ENCODE data around the gene CARNS1. TPM values are rescaled to one million over a fixed set of nuclear protein-coding genes. Genes with fewer than 3 reads are reported as not detected.

CARNS1 gene
- total RNA-seq, 1 donor from 2014 or later, result 0.68 TPM

DNA sequence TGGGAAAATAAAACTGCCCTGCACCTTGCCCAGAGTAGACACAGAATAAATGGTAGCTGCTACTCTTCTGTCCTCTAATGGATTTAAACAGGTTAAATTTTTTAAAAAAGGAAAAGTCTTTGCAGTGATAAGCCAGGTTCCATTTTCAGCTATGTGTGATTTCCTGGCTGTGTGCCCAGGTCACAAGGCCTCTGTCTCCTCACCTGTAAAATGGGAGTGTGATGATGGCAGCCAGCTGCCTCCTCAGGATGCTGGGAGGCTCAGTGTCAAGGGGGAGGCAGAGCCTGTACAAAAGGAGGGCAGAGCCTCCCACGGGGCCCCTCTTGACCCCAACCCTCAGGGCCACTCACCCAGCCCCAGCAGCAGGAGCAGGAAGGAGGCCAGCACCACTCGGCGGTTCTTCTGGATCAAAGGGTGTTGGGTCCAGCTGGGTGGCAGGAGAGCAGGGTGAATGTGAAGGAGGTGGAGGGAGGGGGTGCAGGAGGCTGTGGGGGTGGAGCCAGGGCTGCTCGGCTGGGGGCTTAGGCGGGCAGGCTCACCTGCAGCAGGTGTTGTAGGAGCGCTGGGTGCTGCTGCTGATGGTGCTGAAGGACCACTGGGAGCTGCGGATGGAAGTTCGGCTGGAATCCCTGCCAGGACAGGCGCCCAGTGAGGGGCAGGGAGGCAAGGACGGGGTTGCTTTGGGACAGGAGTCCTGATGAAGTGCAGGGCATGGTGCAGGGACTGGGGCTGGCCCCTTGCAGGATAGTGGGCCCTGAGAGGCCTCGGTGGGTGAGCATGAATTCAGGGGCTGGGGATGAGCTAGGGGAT, 51.7 kb downstream of the CARNS1 start:
- no peaks in the 10 kb centered on the region for H3K27me3 Mint-ChIP-seq (ENCODE audit: low read depth)
- intact Hi-C loops (cut with micrococcal nuclease), result no loop called here
- H3K27ac Mint-ChIP-seq, result peak overlapping the region; percentile 68
- no peaks in the 10 kb centered on the region for H3K9me3 Mint-ChIP-seq
- peaks cover 12% of the 10 kb centered on the region for H3K36me3 Mint-ChIP-seq (ENCODE audit: low read depth)
- peak overlapping the region; percentile 92 for H3K4me3 Mint-ChIP-seq (ENCODE audit: low read depth)
- H3K4me1 Mint-ChIP-seq (ENCODE audit: low read depth), result peaks cover 25% of the 10 kb centered on the region
- no peak for DNase-seq (ENCODE audit: low spot score)

DNA sequence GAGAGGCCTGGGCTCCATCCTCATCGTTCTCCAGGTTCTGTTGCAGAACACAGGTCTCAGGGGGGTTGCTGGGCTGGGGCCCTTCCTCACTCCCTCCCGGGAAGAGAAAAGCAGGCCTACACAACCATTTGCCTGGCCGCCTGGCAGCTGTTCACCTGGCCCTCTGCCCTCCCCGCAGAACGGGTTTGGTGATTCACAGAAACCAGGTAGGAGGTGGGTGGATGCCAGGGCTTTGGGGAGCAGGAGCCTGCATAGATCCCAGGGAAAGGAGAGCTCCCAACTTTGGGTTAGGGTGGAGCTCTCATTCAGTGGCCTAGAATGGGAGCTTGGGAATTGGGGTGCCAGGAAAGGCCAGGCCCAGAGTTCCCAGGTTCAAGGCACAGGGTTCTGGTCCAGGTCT, 52.6 kb downstream of the CARNS1 start:
- H3K9me3 Mint-ChIP-seq, result no peaks in the 10 kb centered on the region
- H3K4me3 Mint-ChIP-seq (ENCODE audit: low read depth), result peak overlapping the region; percentile 92
- peaks cover 12% of the 10 kb centered on the region for H3K36me3 Mint-ChIP-seq (ENCODE audit: low read depth)
- no peak for DNase-seq (ENCODE audit: low spot score)
- peaks cover 25% of the 10 kb centered on the region for H3K4me1 Mint-ChIP-seq (ENCODE audit: low read depth)
- peak overlapping the region; percentile 68 for H3K27ac Mint-ChIP-seq
- intact Hi-C loops (cut with micrococcal nuclease), result loop anchor here (2.0 kb wide), 2 partner anchors 29 to 65 kb away; no protein-coding TSS in a partner anchor
- H3K27me3 Mint-ChIP-seq (ENCODE audit: low read depth), result no peaks in the 10 kb centered on the region

DNA sequence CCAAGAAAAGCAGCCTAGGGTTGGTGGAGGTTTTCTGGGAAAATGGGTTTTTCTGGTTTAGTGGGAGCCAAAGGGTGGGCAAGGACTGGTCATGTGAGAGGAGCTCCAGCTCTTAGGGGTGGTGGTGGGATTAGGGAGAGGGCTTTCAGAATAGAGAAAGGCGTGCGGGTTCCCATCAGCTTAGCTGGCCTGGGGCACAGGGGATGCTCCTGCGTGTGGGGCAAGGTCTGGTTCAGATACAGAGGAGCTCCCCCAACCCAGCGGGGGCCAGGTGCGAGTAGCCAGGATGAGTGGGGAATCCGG, 52.9 kb downstream of the CARNS1 start:
- Mint-ChIP-seq H3K4me1 (ENCODE audit: low read depth) (peaks cover 25% of the 10 kb centered on the region), H3K9me3 (no peaks in the 10 kb centered on the region), H3K27me3 (ENCODE audit: low read depth) (no peaks in the 10 kb centered on the region), H3K27ac (peak overlapping the region; percentile 68), H3K4me3 (ENCODE audit: low read depth) (peak overlapping the region; percentile 92), H3K36me3 (ENCODE audit: low read depth) (peaks cover 12% of the 10 kb centered on the region)
- no peak for DNase-seq (ENCODE audit: low spot score)
- intact Hi-C loops (cut with micrococcal nuclease), result loop anchor here (2.0 kb wide), 2 partner anchors 30 to 66 kb away; no protein-coding TSS in a partner anchor

DNA sequence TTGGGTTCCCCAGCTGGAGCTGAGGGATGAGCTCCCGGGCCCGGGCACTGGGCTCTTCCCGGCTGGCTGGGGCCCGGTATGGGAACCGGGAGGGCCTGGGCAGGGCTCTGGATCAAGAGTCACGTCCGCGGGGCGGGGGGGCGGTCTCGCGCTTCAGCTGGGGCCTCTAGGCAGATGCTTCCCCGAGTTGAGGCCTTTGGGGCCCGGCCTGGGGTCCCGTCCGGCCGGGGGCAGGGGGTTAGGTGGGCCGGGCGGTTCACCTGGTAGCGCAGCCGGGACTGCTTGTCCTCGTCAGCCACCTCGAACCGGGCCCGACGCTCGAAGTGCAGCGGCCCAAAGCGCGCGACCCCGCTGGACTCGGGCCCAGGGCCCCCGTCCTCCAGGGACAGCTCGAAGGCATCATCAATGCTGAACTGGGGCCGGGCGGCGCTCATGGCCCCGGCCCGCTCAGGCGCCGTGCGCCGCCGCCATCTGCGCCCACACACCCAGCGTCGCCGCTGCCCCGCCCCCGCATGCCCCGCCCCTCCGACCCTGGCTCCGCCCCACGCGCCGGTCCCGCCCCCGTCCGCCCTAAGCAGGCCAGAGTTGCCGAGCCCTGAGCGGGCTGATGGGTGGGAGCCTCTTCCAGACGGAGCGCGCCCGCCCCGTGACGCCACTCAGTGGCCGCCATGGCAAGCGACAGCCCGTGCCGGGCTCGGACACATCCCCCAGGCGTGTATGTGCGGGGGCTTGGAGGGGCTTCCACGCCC, 53.5 kb downstream of the CARNS1 start, which contains the start of gene TMEM134:
TSS of gene TMEM134 (minus strand) at position 493 of the 749 bp plus-strand sequence. CDS start at position 434, 59 bp downstream.
- H3K4me1 Mint-ChIP-seq (ENCODE audit: low read depth), result peaks cover 25% of the 10 kb centered on the region
- H3K4me3 Mint-ChIP-seq (ENCODE audit: low read depth), result peak within 1 kb of the TSS; percentile 92
- peaks cover 12% of the 10 kb centered on the region for H3K36me3 Mint-ChIP-seq (ENCODE audit: low read depth)
- DNase-seq (ENCODE audit: low spot score), result peak; percentile 86
- peak within 1 kb of the TSS; percentile 68 for H3K27ac Mint-ChIP-seq
- intact Hi-C loops (cut with micrococcal nuclease), result loop anchor here (1.0 to 2.0 kb wide), 5 partner anchors 14 to 66 kb away; partner anchors contain the start of genes AIP and RPS6KB2
- no peaks in the 10 kb centered on the region for H3K27me3 Mint-ChIP-seq (ENCODE audit: low read depth)
- no peaks in the 10 kb centered on the region for H3K9me3 Mint-ChIP-seq

DNA sequence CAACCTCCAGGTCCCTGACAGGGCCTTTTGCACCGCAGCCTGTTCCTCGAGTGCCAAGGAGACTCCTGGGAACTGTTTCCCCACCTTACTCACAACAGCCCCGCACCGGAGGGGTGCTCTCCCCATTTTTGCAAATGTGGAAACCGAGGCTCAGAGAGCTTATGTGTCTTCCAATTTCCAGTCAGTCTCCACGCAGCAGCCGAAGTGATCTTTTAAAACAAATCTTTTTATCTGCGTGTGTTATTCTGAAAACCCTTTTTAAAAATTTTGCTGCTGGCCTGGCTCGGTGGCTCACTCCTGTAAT, 54.0 kb downstream of the CARNS1 start:
- peak overlapping the region; percentile 70 for H3K4me3 Mint-ChIP-seq (ENCODE audit: low read depth)
- no peak for DNase-seq (ENCODE audit: low spot score)
- no peaks in the 10 kb centered on the region for H3K27me3 Mint-ChIP-seq (ENCODE audit: low read depth)
- peaks cover 12% of the 10 kb centered on the region for H3K36me3 Mint-ChIP-seq (ENCODE audit: low read depth)
- H3K4me1 Mint-ChIP-seq (ENCODE audit: low read depth), result peaks cover 23% of the 10 kb centered on the region
- intact Hi-C loops (cut with micrococcal nuclease), result loop anchor here (1.0 to 2.0 kb wide), 5 partner anchors 14 to 67 kb away; partner anchors contain the start of genes AIP and RPS6KB2
- H3K9me3 Mint-ChIP-seq, result no peaks in the 10 kb centered on the region
- H3K27ac Mint-ChIP-seq, result peak overlapping the region; percentile 58

DNA sequence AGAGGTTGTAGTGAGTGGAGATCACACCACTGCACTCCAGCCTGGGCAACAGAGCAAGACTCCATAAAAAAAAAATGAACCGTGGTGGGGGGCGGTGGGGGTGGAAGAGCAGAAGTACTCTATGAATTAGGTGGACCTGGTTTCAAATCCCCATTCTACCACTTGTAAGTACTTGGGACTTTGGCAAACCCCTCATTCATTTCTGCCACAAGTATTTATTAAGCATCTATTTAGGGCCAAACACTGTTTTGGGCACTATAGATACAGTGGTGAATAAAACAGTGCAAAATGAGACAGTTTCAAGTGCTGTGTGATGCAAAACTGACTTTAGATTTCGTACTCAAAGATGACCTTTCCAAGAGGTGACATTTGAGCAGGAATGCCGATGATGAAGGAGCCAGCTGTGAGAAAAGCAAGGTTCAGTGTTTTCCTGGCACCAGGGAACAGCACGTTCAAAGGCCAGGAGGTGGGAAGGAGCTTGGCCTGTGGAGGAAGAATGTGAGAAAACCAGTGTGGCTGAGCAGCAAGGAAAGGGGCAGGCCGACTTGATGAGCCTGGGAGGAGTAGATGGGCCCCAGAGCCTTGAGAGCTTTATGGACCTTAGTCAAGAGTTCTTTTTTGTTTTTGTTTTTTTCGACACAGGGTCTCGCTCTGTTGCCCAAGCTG, 55.0 kb downstream of the CARNS1 start:
- Mint-ChIP-seq H3K9me3 (no peaks in the 10 kb centered on the region), H3K4me3 (ENCODE audit: low read depth) (no peak overlapping the region), H3K27ac (no peak overlapping the region), H3K36me3 (ENCODE audit: low read depth) (peaks cover 8% of the 10 kb centered on the region), H3K4me1 (ENCODE audit: low read depth) (peaks cover 18% of the 10 kb centered on the region), H3K27me3 (ENCODE audit: low read depth) (no peaks in the 10 kb centered on the region)
- no peak for DNase-seq (ENCODE audit: low spot score)
- intact Hi-C loops (cut with micrococcal nuclease), result no loop called here

DNA sequence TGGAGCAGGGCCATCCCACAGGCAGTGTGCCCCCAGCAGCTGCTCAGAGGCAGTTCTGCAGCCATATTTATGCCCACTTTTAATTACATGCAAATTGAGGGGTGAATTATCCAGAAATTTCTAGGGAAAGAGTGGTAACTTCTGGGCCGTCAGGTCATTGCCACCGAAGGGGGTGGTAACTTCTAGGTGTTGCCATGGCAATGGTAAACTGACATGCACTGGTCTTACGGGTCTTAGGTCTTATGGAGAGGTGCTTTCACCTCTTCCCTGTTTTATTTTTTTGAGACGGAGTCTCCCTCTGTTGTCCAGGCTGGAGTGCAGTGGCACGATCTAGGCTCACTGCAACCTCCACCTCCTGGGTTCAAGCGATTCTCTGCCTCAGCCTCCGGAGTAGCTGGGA, 57.4 kb downstream of the CARNS1 start:
- Mint-ChIP-seq H3K9me3 (no peaks in the 10 kb centered on the region), H3K4me1 (ENCODE audit: low read depth) (peaks cover 6% of the 10 kb centered on the region)

More for the DNA sequence above, 57.4 kb downstream of the CARNS1 start:
- intact Hi-C loops (cut with micrococcal nuclease), result no loop called here
- no peak overlapping the region for H3K27ac Mint-ChIP-seq
- DNase-seq (ENCODE audit: low spot score), result no peak
- no peaks in the 10 kb centered on the region for H3K36me3 Mint-ChIP-seq (ENCODE audit: low read depth)
- no peak overlapping the region for H3K4me3 Mint-ChIP-seq (ENCODE audit: low read depth)
- peaks cover 2% of the 10 kb centered on the region for H3K27me3 Mint-ChIP-seq (ENCODE audit: low read depth)

Other genes starting within 250 kb of the CARNS1 start
- 282 and 287 TPM in 2 replicates for gene GRK2, start 149.2 kb upstream of the CARNS1 start, total RNA-seq
- gene ANKRD13D, start 126.4 kb upstream of the CARNS1 start, total RNA-seq, result 119 and 135 TPM in 2 replicates
- gene SSH3, start 112.1 kb upstream of the CARNS1 start, total RNA-seq, result 12.1 and 16.2 TPM in 2 replicates
- gene POLD4, start 62.1 kb upstream of the CARNS1 start, total RNA-seq, result 41.1 and 50.1 TPM in 2 replicates
- 2.9 and 3.0 TPM in 2 replicates for gene CLCF1, start 42.1 kb upstream of the CARNS1 start, total RNA-seq
- 32.1 and 34.1 TPM in 2 replicates for gene RAD9A, start 23.7 kb upstream of the CARNS1 start, total RNA-seq
- gene PPP1CA, start 13.8 kb upstream of the CARNS1 start, total RNA-seq, result 250 and 262 TPM in 2 replicates
- gene TBC1D10C, start 11.6 kb upstream of the CARNS1 start, total RNA-seq, result 112 and 118 TPM in 2 replicates
- gene RPS6KB2, start 12.8 kb downstream of the CARNS1 start, total RNA-seq, result 67.6 and 70.2 TPM in 2 replicates
- 89.8 and 94.4 TPM in 2 replicates for gene PTPRCAP, start 22.0 kb downstream of the CARNS1 start, total RNA-seq
- gene CORO1B, start 27.8 kb downstream of the CARNS1 start, total RNA-seq, result 177 and 186 TPM in 2 replicates
- gene GPR152, start 37.1 kb downstream of the CARNS1 start, total RNA-seq, result not detected in 2 replicates
- gene CABP4, start 39.7 kb downstream of the CARNS1 start, total RNA-seq, result 0.73 and 1.0 TPM in 2 replicates
- 58.5 and 62.0 TPM in 2 replicates for gene TMEM134, start 53.6 kb downstream of the CARNS1 start, total RNA-seq
- 190 and 191 TPM in 2 replicates for gene AIP, start 67.3 kb downstream of the CARNS1 start, total RNA-seq
- gene PITPNM1, start 89.7 kb downstream of the CARNS1 start, total RNA-seq, result 118 and 120 TPM in 2 replicates
- 117 and 119 TPM in 2 replicates for gene CDK2AP2, start 92.5 kb downstream of the CARNS1 start, total RNA-seq
- gene CABP2, start 107.8 kb downstream of the CARNS1 start, total RNA-seq, result not detected in 2 replicates
- gene GSTP1, start 168.1 kb downstream of the CARNS1 start, total RNA-seq, result 339 and 344 TPM in 2 replicates
- gene NDUFV1, start 191.3 kb downstream of the CARNS1 start, total RNA-seq, result 237 and 242 TPM in 2 replicates
- 22.2 and 27.9 TPM in 2 replicates for gene NUDT8, start 214.3 kb downstream of the CARNS1 start, total RNA-seq
- gene TBX10, start 224.1 kb downstream of the CARNS1 start, total RNA-seq, result not detected in 2 replicates
- gene ACY3, start 235.1 kb downstream of the CARNS1 start, total RNA-seq, result 0.14 TPM in 2 replicates

Data from activated T-helper 2 cell treated with anti-CD3 and anti-CD28 coated beads, Interferon-gamma antibody, Interleukin-2, Interleukin-4, amounts not matched to agents 10 μg/mL and 5 μg/mL and 100 μg/mL, durations not matched to agents 14 hours and 24 hours and 36 hours (primary cell).